HG02610 (cell line): ENCODE measurements around the gene NINL.
"Not testable (repeated sequence)": the region's sequence is repeated elsewhere in the genome, so short reads cannot be mapped to it uniquely, and the experiment has no call there.

ENCODE experiments used
- ATAC-seq: cut with Tn5 transposase; IDR thresholded peaks from one replicate; pipeline ENCODE4 v1.9.1; 2021; ENCODE audit warnings: mild to moderate bottlenecking, moderate library complexity; ENCODE audit not compliant: unreplicated experiment

Gene NINL

DNA sequence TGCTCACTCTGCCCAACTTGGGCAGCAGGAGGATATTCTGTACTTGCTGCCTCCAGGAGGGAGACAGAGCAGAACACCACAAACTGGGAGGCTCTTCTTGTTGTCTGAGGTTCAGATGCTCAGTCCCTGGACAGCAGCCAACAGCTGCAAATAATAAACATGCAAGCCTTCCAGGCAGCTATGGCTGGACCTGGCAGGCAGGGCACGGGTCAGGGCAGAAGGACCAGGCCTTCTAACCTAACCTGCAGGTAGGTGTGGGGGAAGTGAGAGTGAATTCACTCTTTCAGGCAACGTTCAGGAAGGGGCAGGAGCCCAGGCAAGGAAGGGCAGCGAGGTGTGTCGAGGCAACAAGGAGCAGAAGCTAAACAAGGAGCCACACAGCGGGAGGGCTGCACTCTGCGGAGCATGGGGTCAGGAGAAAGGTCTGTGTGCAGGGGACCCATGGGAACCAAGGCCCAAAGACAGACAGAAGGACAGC, 31.5 kb downstream of the NINL start:
- ATAC-seq, result no peak

DNA sequence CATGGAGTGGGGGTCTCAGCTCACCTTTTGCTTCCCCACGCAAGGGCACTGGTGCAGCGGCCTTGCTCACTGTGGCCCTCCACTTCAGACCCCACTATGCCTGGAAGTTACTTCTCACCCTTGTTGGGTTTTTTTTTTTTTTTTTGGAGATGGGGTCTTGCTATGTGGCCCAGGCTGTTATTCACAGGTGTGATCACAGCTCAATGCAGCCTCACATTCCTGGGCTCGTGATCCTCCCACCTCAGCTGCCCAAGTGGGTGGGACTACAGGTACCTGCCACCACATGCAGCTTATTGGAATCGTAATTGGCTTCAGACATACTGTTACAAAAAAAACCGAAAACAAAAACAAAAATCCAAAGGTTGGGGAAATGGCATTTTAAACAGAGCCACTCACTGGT, 32.4 kb downstream of the NINL start:
- no peak for ATAC-seq

- no peak for ATAC-seq
Observed at GRCh38 chr20:25551413-25552215, 33.7 kb downstream of the NINL start.

- ATAC-seq, result not testable (repeated sequence)
Observed at GRCh38 chr20:25550645-25551337, 34.5 kb downstream of the NINL start.

DNA sequence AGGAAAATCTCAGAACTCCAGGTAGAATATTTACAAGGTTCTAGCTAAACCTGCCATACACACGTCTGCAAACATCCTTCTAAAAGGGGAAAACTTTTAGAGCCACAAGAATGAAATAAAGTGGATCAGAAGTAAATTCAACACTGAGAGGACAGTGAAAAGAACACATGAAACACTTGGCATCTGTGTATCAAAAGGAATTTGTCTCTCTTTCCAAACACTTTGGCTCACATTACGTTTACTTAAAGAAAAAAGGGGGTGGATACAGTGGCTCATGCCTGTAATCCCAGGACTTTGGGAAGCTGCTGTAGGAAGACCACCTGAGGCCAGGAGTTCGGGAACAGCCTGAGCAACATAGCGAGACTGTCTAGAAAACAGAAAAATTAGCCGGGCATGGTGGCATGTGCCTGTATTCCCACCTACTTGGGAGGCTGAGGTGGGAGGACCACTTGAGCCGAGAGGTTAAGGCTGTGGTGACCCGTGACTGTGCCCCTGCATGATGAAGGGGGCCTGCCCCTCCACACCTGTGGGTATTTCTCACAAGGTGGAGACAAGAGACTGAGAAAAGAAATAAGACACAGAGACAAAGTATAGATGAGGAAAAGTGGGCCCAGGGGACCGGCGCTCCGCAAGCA, 35.4 kb downstream of the NINL start:
- no peak for ATAC-seq

DNA sequence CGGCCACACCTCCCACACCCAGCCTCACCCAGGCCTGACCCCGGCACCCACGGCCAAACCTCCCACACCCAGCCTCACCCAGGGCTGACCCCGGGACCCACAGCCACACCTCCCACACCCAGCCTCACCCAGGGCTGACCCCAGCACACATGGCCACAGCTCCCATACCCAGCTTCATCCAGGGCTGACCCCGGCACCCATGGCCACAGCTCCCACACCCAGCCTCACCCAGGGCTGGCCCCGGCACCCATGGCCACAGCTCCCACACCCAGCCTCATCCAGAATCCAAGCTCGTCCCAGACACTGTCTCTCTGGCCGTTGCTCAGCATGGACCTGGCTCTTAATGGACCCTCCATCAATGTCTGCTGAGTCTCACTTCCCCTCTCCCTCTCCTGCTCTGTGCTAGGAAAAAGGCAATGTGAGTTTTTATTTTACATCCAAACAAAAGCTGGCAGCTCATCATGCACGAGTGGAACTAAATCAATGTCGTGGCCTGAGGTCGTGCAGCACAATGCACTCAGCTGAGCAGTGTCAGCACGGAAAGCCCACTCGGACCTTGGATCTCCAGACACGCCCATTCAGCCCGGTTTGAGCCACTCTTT, 36.1 kb downstream of the NINL start:
- no peak for ATAC-seq

- no peak for ATAC-seq
Observed at GRCh38 chr20:25548613-25549086, 36.7 kb downstream of the NINL start.

GRCh38 chr20:25547999-25548398, 37.3 kb downstream of the NINL start:
- no peak for ATAC-seq

GRCh38 chr20:25547063-25547462, 38.3 kb downstream of the NINL start:
- ATAC-seq, result no peak

- no peak for ATAC-seq
Observed at GRCh38 chr20:25546048-25546447, 39.3 kb downstream of the NINL start.

DNA sequence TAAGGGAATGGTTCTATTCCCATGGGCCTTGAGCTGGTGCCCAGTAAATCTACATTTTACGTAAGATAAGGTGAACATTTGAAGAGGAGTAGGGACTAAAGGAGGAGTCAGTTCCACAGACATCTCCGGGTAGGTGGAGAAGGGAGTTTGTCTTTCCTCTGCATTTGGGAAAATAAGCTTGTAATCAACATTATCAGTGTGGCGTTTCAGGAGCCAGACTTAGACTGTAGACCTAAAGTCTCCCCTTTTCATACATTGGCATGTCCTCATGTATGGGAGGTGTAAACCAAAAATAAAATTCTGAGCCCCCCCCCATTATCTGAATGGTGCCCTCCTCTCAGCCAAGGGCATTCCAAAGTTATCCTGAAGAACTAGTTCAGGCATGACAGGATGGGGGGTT, 40.2 kb downstream of the NINL start:
- ATAC-seq, result no peak

- ATAC-seq, result no peak
Observed at GRCh38 chr20:25544734-25545133, 40.6 kb downstream of the NINL start.

GRCh38 chr20:25544311-25544710, 41.0 kb downstream of the NINL start:
- ATAC-seq, result no peak

GRCh38 chr20:25543068-25543467, 42.3 kb downstream of the NINL start:
- no peak for ATAC-seq

GRCh38 chr20:25541676-25542075, 43.7 kb downstream of the NINL start:
- ATAC-seq, result no peak

GRCh38 chr20:25539742-25540672, 45.3 kb downstream of the NINL start:
- no peak for ATAC-seq

DNA sequence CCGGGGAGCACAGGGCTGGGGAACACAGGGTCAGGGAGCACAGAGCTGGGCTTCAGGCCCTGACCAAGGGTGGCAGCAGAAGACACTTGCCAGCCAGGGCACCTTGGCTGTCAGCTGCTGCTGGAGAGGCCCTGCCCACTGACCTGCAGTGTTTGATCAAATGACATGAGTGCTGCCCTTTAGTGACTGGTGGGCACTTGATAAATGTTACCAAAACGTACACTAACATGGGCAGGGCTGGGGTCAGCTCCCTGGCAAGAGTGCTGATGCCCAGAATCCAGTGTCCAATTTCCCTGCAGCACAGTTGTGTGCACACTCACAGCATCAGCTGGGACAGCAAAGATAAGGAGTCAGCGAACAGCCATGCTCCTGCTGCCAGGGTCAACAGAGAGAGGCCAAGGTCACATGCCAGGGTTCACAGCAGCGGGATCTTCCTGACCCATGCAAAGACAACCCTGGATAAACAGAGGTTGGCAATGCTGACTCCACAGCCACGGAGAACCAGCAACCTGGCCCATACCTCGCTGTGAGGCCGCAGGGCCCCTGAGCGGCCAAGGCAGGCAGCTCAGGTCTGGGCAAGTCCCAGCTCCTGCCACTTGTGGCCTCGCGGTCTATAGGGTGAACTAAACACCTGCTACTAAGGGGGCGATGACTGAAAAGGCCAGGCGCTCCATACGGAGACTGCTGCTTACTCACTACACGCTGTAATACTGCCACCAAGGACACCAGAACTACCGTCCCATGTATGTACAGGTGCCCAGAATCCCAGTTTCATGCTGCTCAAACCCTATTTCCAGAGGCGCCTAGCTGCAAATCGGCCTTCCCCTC, 46.3 kb downstream of the NINL start:
- no peak for ATAC-seq

GRCh38 chr20:25537890-25538289, 47.4 kb downstream of the NINL start:
- no peak for ATAC-seq

- no peak for ATAC-seq
Observed at GRCh38 chr20:25535762-25536161, 49.6 kb downstream of the NINL start.
